ENCODE measurements around the gene CD28.

The CD28 gene

GRCh38 chr2:203709416-203710040 is 3.1 kb downstream of the CD28 start:
- H3K27ac ChIP-seq (ENCODE audit: low read depth, low read length): no peak overlapping the region
- no peaks in the 10 kb centered on the region for H3K36me3 ChIP-seq (ENCODE audit: low read length)
- H4K20me1 ChIP-seq (ENCODE audit: low read depth, low read length): no peaks in the 10 kb centered on the region
- no peak overlapping the region for H3K4me2 ChIP-seq (ENCODE audit: low read depth, low read length, poor library complexity, severe bottlenecking)
- H3K9ac ChIP-seq (ENCODE audit: low read length): no peak overlapping the region
- no peaks in the 10 kb centered on the region for H3K9me3 ChIP-seq (ENCODE audit: insufficient read depth, low read length)
- H2AFZ ChIP-seq (ENCODE audit: low read depth, low read length, severe bottlenecking): no peak overlapping the region
- no peaks in the 10 kb centered on the region; the same call in 1 of the 2 replicates for H3K27me3 ChIP-seq (ENCODE audit: low read length)
- TF ChIP-seq EZH2phosphoT487 (conservative IDR thresholded peaks at IDR 0.05; ENCODE audit: low read length): no peak
- TF ChIP-seq CTCF (IDR thresholded peaks at IDR 0.05; ENCODE audit: insufficient read depth, low read length, poor library complexity, severe bottlenecking): no peak
- no peaks in the 10 kb centered on the region for H3K9me2 ChIP-seq (replicated peaks; ENCODE audit: insufficient read depth, low read length)
- no peaks in the 10 kb centered on the region for H3K79me2 ChIP-seq (ENCODE audit: insufficient read depth, low read length)
- peaks cover 6% of the 10 kb centered on the region for H3F3A ChIP-seq (ENCODE audit: insufficient read depth)
- H3K4me3 ChIP-seq (ENCODE audit: insufficient read depth, low read length, poor library complexity, severe bottlenecking): no peak overlapping the region

- Histone ChIP-seq H2AFZ (ENCODE audit: low read depth, low read length, severe bottlenecking) (no peak overlapping the region), H3K4me2 (ENCODE audit: low read depth, low read length, poor library complexity, severe bottlenecking) (no peak overlapping the region), H3K9me2 (replicated peaks; ENCODE audit: insufficient read depth, low read length) (no peaks in the 10 kb centered on the region), H3K36me3 (ENCODE audit: low read length) (no peaks in the 10 kb centered on the region), H3K27ac (ENCODE audit: low read depth, low read length) (no peak overlapping the region), H4K20me1 (ENCODE audit: low read depth, low read length) (no peaks in the 10 kb centered on the region), H3K79me2 (ENCODE audit: insufficient read depth, low read length) (no peaks in the 10 kb centered on the region), H3K4me3 (ENCODE audit: insufficient read depth, low read length, poor library complexity, severe bottlenecking) (no peak overlapping the region), H3K9ac (ENCODE audit: low read length) (no peak overlapping the region), H3K27me3 (ENCODE audit: low read length) (no peaks in the 10 kb centered on the region; the same call in 1 of the 2 replicates), H3K9me3 (ENCODE audit: insufficient read depth, low read length) (no peaks in the 10 kb centered on the region), H3F3A (ENCODE audit: insufficient read depth) (no peaks in the 10 kb centered on the region)
- no peak for TF ChIP-seq EZH2phosphoT487 (conservative IDR thresholded peaks at IDR 0.05; ENCODE audit: low read length)
- no peak for TF ChIP-seq CTCF (IDR thresholded peaks at IDR 0.05; ENCODE audit: insufficient read depth, low read length, poor library complexity, severe bottlenecking)
Measured at GRCh38 chr2:203710226-203710625, 3.8 kb downstream of the CD28 start.

GRCh38 chr2:203710952-203711351 is 4.5 kb downstream of the CD28 start:
- H3K4me2 ChIP-seq (ENCODE audit: low read depth, low read length, poor library complexity, severe bottlenecking): no peak overlapping the region
- H2AFZ ChIP-seq (ENCODE audit: low read depth, low read length, severe bottlenecking): no peak overlapping the region
- H4K20me1 ChIP-seq (ENCODE audit: low read depth, low read length): no peaks in the 10 kb centered on the region
- no peaks in the 10 kb centered on the region for H3F3A ChIP-seq (ENCODE audit: insufficient read depth)
- no peak overlapping the region for H3K4me3 ChIP-seq (ENCODE audit: insufficient read depth, low read length, poor library complexity, severe bottlenecking)
- no peak for TF ChIP-seq CTCF (IDR thresholded peaks at IDR 0.05; ENCODE audit: insufficient read depth, low read length, poor library complexity, severe bottlenecking)
- TF ChIP-seq EZH2phosphoT487 (conservative IDR thresholded peaks at IDR 0.05; ENCODE audit: low read length): no peak
- H3K9me2 ChIP-seq (replicated peaks; ENCODE audit: insufficient read depth, low read length): no peaks in the 10 kb centered on the region
- H3K27me3 ChIP-seq (ENCODE audit: low read length): no peaks in the 10 kb centered on the region; the same call in 1 of the 2 replicates
- H3K36me3 ChIP-seq (ENCODE audit: low read length): no peaks in the 10 kb centered on the region
- no peaks in the 10 kb centered on the region for H3K79me2 ChIP-seq (ENCODE audit: insufficient read depth, low read length)
- H3K27ac ChIP-seq (ENCODE audit: low read depth, low read length): no peak overlapping the region
- H3K9me3 ChIP-seq (ENCODE audit: insufficient read depth, low read length): no peaks in the 10 kb centered on the region
- H3K9ac ChIP-seq (ENCODE audit: low read length): no peak overlapping the region

Measured in SU-DHL-6 (cell line).